ENCODE data around the gene OR2AT4.

GRCh38 chr11:75096456-75097172, at the start of gene OR2AT4:
- TF ChIP-seq CTCF (IDR thresholded peaks at IDR 0.05) (no peak), POLR2A (IDR thresholded peaks at IDR 0.05) (no peak)
